Hepatocyte (in vitro differentiated cells): ENCODE data around the gene SAA1. TPM values are rescaled to one million over a fixed set of nuclear protein-coding genes. Genes with fewer than 3 reads are reported as not detected.

Experiments
- DNase-seq: peaks from one replicate; pipeline ENCODE4 v3.0.0-alpha.2; 2016; ENCODE audit warnings: low spot score
- H2AFZ ChIP-seq: fragments of 200-600 bp; sonication (generic); 2 replicates; pipeline ENCODE4 v1.6.0; 2016; ENCODE audit warnings: antibody characterized with exemption, mild to moderate bottlenecking
- H3K27ac ChIP-seq: fragments of 200-600 bp; sonication (generic); 2 replicates; pipeline ENCODE4 v1.5.1; 2016; ENCODE audit warnings: mild to moderate bottlenecking
- H3K27me3 ChIP-seq: fragments of 200-600 bp; sonication (generic); 2 replicates; pipeline ENCODE4 v1.6.1; 2016
- H3K36me3 ChIP-seq: fragments of 200-600 bp; sonication (generic); replicated peaks from 2 replicates; pipeline ENCODE4 v1.5.1; 2016; ENCODE audit warnings: low read depth; ENCODE audit not compliant: insufficient read depth
- H3K4me1 ChIP-seq: fragments of 200-600 bp; sonication (generic); 2 replicates; pipeline ENCODE4 v1.5.1; 2016; ENCODE audit warnings: mild to moderate bottlenecking, moderate library complexity; ENCODE audit not compliant: insufficient read depth
- H3K4me2 ChIP-seq: fragments of 200-600 bp; sonication (generic); 2 replicates; pipeline ENCODE4 v1.6.0; 2016
- H3K4me3 ChIP-seq: fragments of 200-600 bp; sonication (generic); 2 replicates; pipeline ENCODE4 v1.5.1; 2016; ENCODE audit warnings: mild to moderate bottlenecking
- H3K79me2 ChIP-seq: fragments of 200-600 bp; sonication (generic); 2 replicates; pipeline ENCODE4 v1.6.0; 2017; ENCODE audit warnings: mild to moderate bottlenecking
- H3K9me2 ChIP-seq: fragments of 200-600 bp; sonication (generic); replicated peaks from 2 replicates; pipeline ENCODE4 v1.6.0; 2017; ENCODE audit warnings: mild to moderate bottlenecking; ENCODE audit not compliant: insufficient read depth
- H3K9me3 ChIP-seq: fragments of 200-600 bp; sonication (generic); 2 replicates; pipeline ENCODE4 v1.5.1; 2016; ENCODE audit warnings: low read depth, mild to moderate bottlenecking
- H4K20me1 ChIP-seq: fragments of 200-600 bp; sonication (generic); 2 replicates; pipeline ENCODE4 v1.6.0; 2016; ENCODE audit warnings: mild to moderate bottlenecking; ENCODE audit not compliant: insufficient read depth, poor library complexity, severe bottlenecking
- EZH2 ChIP-seq: fragments of 200-600 bp; sonication (generic); IDR thresholded peaks from 2 replicates; pipeline ENCODE4 v1.6.1; 2016; ENCODE audit warnings: antibody characterized with exemption, mild to moderate bottlenecking, borderline replicate concordance
- EZH2phosphoT487 ChIP-seq: fragments of 200-600 bp; sonication (generic); IDR thresholded peaks from one replicate; pipeline ENCODE4 v1.6.1; 2018; ENCODE audit warnings: antibody characterized with exemption, mild to moderate bottlenecking, low read depth, moderate library complexity; ENCODE audit not compliant: unreplicated experiment, severe bottlenecking
- WGBS: methylation state at CpG from one replicate; pipeline ENCODE4 v1.1.6; 2016; ENCODE audit warnings: low lambda C conversion rate; ENCODE audit errors: missing lambda C conversion rate; 5-methylcytosine and 5-hydroxymethylcytosine counted together
- polyA plus RNA-seq: library from polyadenylated mRNA; unstranded; fragments of >200 nt; fragmentation: Nextera tagmentation; extraction: Ambion mirVana; gene quantifications from 2 replicates; pipeline ENCODE4 v1.2.1, GENCODE V29; 2016
- total RNA-seq: library from RNA; depleted of rRNA; stranded (reverse); fragments of >200 nt; gene quantifications from 2 replicates; pipeline ENCODE4 v1.2.3, GENCODE V29; 2014
- TF ChIP-seq, protein P1 (sequence below): fragments of 200-600 bp; sonication (generic); IDR thresholded peaks from 2 replicates; pipeline ENCODE4 v1.5.1; 2016; ENCODE audit warnings: antibody characterized with exemption, mild to moderate bottlenecking; ENCODE audit not compliant: poor library complexity

Gene SAA1
- total and polyA plus RNA-seq, 2 experiments from 2014 or later, result 153 to 2,093 TPM

DNA sequence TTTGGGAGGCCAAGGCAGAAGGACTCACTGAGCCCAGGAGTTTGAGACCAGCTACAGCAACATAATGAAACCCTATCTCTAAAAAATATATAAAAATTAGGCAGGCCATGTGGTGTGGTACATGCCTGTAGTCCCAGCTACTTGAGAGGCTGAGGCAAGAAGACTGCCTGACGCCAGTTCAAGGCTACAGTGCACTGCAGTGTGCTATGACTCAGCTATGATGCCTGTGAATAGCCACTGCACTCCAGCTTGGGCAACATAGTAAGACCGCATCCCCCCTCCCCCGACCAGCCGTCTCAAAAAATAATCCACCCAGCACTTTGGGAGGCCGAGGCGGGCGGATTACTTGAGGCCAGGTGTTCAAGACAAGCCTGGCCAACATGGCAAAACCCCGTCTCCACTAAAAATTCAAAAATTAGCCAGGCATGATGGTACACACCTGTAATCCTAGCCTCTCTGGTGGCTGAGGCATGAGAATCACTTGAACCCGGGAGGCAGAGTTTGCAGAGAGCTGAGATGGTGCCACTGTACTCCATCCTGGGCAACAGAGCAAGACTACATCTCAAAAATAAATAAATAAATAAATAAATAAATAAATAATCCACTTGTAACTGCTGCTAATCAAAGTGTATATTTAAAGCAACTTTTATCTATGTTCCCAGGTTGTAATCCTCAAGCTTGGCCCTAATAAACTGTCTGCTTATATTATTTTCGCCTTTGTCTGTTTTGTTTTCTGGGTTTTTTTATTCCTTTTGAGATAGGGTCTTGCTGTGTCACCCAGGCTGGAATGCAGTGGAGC, 48.1 kb downstream of the SAA1 start:
- Histone ChIP-seq H2AFZ (no peak overlapping the region), H3K9me2 (no peaks in the 10 kb centered on the region), H3K36me3 (no peaks in the 10 kb centered on the region), H3K4me1 (peaks cover 16% of the 10 kb centered on the region), H3K4me2 (no peak overlapping the region), H4K20me1 (no peaks in the 10 kb centered on the region), H3K27ac (no peak overlapping the region), H3K9me3 (no peaks in the 10 kb centered on the region), H3K4me3 (no peak overlapping the region), H3K27me3 (no peaks in the 10 kb centered on the region), H3K79me2 (peaks cover 49% of the 10 kb centered on the region)
- no peak for DNase-seq
- no peak for TF ChIP-seq EZH2
- TF ChIP-seq EZH2phosphoT487, result no peak
- TF ChIP-seq, protein P1, sequence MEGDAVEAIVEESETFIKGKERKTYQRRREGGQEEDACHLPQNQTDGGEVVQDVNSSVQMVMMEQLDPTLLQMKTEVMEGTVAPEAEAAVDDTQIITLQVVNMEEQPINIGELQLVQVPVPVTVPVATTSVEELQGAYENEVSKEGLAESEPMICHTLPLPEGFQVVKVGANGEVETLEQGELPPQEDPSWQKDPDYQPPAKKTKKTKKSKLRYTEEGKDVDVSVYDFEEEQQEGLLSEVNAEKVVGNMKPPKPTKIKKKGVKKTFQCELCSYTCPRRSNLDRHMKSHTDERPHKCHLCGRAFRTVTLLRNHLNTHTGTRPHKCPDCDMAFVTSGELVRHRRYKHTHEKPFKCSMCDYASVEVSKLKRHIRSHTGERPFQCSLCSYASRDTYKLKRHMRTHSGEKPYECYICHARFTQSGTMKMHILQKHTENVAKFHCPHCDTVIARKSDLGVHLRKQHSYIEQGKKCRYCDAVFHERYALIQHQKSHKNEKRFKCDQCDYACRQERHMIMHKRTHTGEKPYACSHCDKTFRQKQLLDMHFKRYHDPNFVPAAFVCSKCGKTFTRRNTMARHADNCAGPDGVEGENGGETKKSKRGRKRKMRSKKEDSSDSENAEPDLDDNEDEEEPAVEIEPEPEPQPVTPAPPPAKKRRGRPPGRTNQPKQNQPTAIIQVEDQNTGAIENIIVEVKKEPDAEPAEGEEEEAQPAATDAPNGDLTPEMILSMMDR, result no peak
- WGBS, result 82% methylated on average over 10 of the region's 10 CpGs

DNA sequence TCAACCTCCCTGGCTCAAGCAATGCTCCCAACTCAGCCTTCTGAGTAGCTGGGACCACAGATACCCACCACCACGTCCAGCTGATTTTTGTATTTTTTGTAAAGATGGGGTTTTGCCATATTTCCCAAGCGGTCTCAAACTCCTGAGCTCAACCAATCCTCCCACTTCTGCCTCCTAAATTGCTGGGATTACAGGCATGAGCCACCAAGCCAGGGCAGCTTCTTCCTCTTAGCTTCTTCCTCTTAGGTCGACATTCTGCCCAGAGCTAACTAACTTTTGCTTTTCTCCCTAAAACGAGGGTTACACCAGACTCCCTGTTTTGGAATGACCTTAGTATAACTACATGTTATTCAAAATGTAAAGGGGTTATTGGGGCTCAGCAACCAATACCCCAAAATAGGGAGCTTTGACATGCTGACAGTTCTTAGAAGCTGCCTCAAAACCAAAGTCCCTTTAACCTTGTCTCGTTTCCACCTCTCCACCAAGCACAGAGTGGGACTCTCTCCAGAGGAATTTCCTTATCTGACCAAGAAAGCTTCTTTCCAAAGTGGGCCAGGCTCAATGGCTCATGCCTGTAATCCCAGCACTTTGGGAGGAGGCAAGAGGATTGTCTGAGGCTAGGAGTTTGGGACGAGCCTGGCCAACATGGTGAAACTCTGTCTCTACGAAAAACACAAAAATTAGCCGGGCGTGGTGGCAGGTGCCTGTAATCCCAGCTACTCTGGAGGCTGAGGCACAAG, 48.9 kb downstream of the SAA1 start:
- 86% methylated on average over 9 of the region's 9 CpGs for WGBS
- H3K27ac ChIP-seq, result no peak overlapping the region

DNA sequence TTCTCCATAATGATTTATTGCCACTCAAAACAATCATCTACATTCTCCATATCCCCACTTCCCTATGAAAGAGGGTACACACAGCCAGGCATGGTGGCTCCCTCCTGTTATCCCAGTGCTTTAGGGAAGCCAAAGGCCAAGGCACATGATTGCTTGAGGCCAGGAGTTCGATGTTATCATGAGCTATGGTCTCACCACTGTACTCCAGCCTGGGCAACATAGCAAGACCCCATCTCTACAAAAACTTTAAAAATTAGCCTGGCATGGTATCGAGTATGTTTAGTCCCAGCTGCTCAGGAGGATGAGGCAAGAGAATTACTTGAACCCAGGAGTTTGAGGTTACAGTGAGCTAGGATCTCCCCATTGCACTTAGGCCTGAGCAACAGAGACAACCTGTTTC, 49.8 kb downstream of the SAA1 start:
- TF ChIP-seq EZH2 (no peak), EZH2phosphoT487 (no peak)
- TF ChIP-seq, protein P1, result no peak
- WGBS, result 92% methylated on average over 2 of the region's 2 CpGs
- Histone ChIP-seq H3K9me2 (no peaks in the 10 kb centered on the region), H3K27ac (no peak overlapping the region), H3K79me2 (peaks cover 66% of the 10 kb centered on the region), H3K4me3 (no peak overlapping the region), H3K27me3 (no peaks in the 10 kb centered on the region), H3K9me3 (no peaks in the 10 kb centered on the region), H3K4me2 (no peak overlapping the region), H4K20me1 (no peaks in the 10 kb centered on the region), H2AFZ (no peak overlapping the region), H3K36me3 (no peaks in the 10 kb centered on the region), H3K4me1 (peaks cover 16% of the 10 kb centered on the region)
- DNase-seq, result no peak

More for the DNA sequence above, 48.9 kb downstream of the SAA1 start:
- DNase-seq, result no peak
- H3K9me2 ChIP-seq, result no peaks in the 10 kb centered on the region
- H3K36me3 ChIP-seq, result no peaks in the 10 kb centered on the region
- H2AFZ ChIP-seq, result no peak overlapping the region
- no peaks in the 10 kb centered on the region for H3K27me3 ChIP-seq
- no peaks in the 10 kb centered on the region for H4K20me1 ChIP-seq
- H3K79me2 ChIP-seq, result peaks cover 57% of the 10 kb centered on the region
- H3K9me3 ChIP-seq, result no peaks in the 10 kb centered on the region
- no peak overlapping the region for H3K4me2 ChIP-seq
- TF ChIP-seq EZH2phosphoT487, result no peak
- H3K4me3 ChIP-seq, result no peak overlapping the region
- peaks cover 16% of the 10 kb centered on the region for H3K4me1 ChIP-seq

DNA sequence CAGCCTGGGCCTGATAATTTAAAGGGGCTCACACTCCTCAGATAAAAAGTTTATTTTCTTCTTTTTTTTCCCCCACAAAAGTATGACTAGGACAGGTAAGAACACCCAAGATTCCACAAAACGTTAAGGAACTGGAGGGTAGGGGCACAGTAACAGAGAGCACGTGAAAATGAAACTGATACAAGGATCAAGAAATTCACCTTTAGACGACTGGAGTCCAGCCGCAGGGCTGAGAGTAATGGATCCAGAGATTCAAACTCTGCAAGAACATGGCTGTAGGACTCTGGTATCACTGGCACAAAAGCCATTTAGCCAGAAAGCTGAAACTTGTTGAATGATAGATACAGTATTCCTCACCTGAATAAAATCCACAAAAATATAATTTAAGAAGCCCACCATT, 51.5 kb downstream of the SAA1 start:
- Histone ChIP-seq H3K9me3 (no peaks in the 10 kb centered on the region), H3K4me1 (peaks cover 12% of the 10 kb centered on the region), H3K27me3 (no peaks in the 10 kb centered on the region), H3K79me2 (peaks cover 70% of the 10 kb centered on the region), H2AFZ (no peak overlapping the region), H3K4me3 (no peak overlapping the region), H4K20me1 (no peaks in the 10 kb centered on the region), H3K4me2 (no peak overlapping the region), H3K36me3 (no peaks in the 10 kb centered on the region), H3K27ac (no peak overlapping the region), H3K9me2 (no peaks in the 10 kb centered on the region)
- TF ChIP-seq, protein P1, result no peak
- TF ChIP-seq EZH2, result no peak
- no peak for TF ChIP-seq EZH2phosphoT487
- DNase-seq, result no peak
- WGBS, result 92% methylated on average over 4 of the region's 4 CpGs
